ENCODE data around the gene GLB1L.

GLB1L gene

DNA sequence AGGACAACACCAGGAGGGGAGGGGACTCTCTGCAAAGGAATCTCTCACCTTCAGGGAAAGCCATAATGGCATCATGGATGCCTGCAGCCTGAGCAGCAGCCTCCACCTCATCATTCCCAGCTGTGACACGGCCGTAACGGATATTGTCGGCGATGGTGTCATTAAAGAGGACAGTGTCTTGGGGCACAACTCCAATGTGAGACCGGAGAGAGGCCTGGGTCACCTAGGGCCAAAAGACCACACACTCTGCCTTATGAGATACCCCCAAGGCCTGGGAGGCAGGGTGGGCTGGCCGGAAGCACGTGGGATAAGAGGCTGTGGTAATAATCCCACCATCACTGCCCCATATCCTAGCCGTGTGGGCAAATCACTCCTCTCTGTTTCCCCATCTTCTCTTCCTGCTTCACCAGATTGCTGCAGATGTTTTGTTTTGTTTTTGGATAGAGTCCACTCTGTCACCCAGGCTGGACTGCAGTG is 34.3 kb downstream of the GLB1L start:
- H3K4me3 ChIP-seq (ENCODE audit: insufficient read depth, low read length, poor library complexity, severe bottlenecking), result no peak overlapping the region
- H3K27ac ChIP-seq (ENCODE audit: low read depth, low read length), result no peak overlapping the region
- H3K9me2 ChIP-seq (replicated peaks; ENCODE audit: insufficient read depth, low read length), result no peaks in the 10 kb centered on the region
- H3K9ac ChIP-seq (ENCODE audit: low read length), result no peak overlapping the region
- no peaks in the 10 kb centered on the region for H3K27me3 ChIP-seq (ENCODE audit: low read length)
- TF ChIP-seq EZH2phosphoT487 (conservative IDR thresholded peaks at IDR 0.05; ENCODE audit: low read length) (no peak), CTCF (IDR thresholded peaks at IDR 0.05; ENCODE audit: insufficient read depth, low read length, poor library complexity, severe bottlenecking) (no peak)
- no peaks in the 10 kb centered on the region for H3F3A ChIP-seq (ENCODE audit: insufficient read depth)
- H3K79me2 ChIP-seq (ENCODE audit: insufficient read depth, low read length), result no peaks in the 10 kb centered on the region
- H4K20me1 ChIP-seq (ENCODE audit: low read depth, low read length), result no peaks in the 10 kb centered on the region
- H3K36me3 ChIP-seq (ENCODE audit: low read length), result no peaks in the 10 kb centered on the region
- no peak overlapping the region for H2AFZ ChIP-seq (ENCODE audit: low read depth, low read length, severe bottlenecking)
- H3K4me2 ChIP-seq (ENCODE audit: low read depth, low read length, poor library complexity, severe bottlenecking), result no peak overlapping the region
- H3K9me3 ChIP-seq (ENCODE audit: insufficient read depth, low read length), result no peaks in the 10 kb centered on the region

DNA sequence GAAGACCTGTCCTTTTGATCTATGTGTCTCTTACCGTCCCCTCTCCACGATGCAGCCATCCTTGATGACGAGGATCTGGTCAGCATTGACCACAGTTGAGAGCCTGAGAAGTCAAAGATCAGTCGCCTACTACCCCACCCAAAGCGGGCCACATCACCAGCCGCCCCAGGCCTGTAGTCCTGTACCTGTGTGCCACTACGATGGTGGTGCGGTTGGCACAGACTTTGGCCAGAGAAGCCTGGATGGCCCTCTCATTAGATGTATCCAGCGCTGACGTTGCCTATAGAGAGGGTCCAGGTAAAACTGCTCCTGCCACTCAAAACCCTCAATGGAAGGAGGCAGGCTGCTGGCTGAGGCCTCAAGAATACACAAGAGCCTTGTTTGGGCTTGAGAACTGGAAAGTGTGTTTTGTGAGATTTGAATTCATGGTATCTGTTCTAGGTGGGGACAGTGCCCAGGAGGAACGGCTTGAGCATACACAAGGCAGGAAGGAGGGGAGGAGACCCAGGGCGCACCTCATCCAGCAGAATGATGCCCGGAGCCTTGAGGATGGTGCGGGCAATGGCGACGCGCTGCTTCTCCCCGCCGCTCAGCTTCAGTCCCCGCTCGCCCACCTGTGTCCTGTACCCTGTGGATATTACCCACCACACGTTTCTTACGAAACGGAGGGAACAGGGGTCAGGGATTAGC is 34.9 kb downstream of the GLB1L start:
- H3K4me2 ChIP-seq (ENCODE audit: low read depth, low read length, poor library complexity, severe bottlenecking), result no peak overlapping the region
- no peaks in the 10 kb centered on the region for H3F3A ChIP-seq (ENCODE audit: insufficient read depth)
- H3K36me3 ChIP-seq (ENCODE audit: low read length), result no peaks in the 10 kb centered on the region
- no peak overlapping the region for H3K27ac ChIP-seq (ENCODE audit: low read depth, low read length)
- H3K9ac ChIP-seq (ENCODE audit: low read length), result no peak overlapping the region
- no peaks in the 10 kb centered on the region for H3K9me2 ChIP-seq (replicated peaks; ENCODE audit: insufficient read depth, low read length)
- no peaks in the 10 kb centered on the region for H3K9me3 ChIP-seq (ENCODE audit: insufficient read depth, low read length)
- H3K79me2 ChIP-seq (ENCODE audit: insufficient read depth, low read length), result no peaks in the 10 kb centered on the region
- no peak overlapping the region for H2AFZ ChIP-seq (ENCODE audit: low read depth, low read length, severe bottlenecking)
- H3K27me3 ChIP-seq (ENCODE audit: low read length), result no peaks in the 10 kb centered on the region
- TF ChIP-seq EZH2phosphoT487 (conservative IDR thresholded peaks at IDR 0.05; ENCODE audit: low read length) (no peak), CTCF (IDR thresholded peaks at IDR 0.05; ENCODE audit: insufficient read depth, low read length, poor library complexity, severe bottlenecking) (no peak)
- H4K20me1 ChIP-seq (ENCODE audit: low read depth, low read length), result no peaks in the 10 kb centered on the region
- no peak overlapping the region for H3K4me3 ChIP-seq (ENCODE audit: insufficient read depth, low read length, poor library complexity, severe bottlenecking)

GRCh38 chr2:219209236-219210195 is 35.7 kb downstream of the GLB1L start:
- no peaks in the 10 kb centered on the region for H3K79me2 ChIP-seq (ENCODE audit: insufficient read depth, low read length)
- H2AFZ ChIP-seq (ENCODE audit: low read depth, low read length, severe bottlenecking), result no peak overlapping the region
- H3K4me2 ChIP-seq (ENCODE audit: low read depth, low read length, poor library complexity, severe bottlenecking), result no peak overlapping the region
- H3K9ac ChIP-seq (ENCODE audit: low read length), result no peak overlapping the region
- H4K20me1 ChIP-seq (ENCODE audit: low read depth, low read length), result no peaks in the 10 kb centered on the region
- H3K9me2 ChIP-seq (replicated peaks; ENCODE audit: insufficient read depth, low read length), result no peaks in the 10 kb centered on the region
- H3K27ac ChIP-seq (ENCODE audit: low read depth, low read length), result no peak overlapping the region
- no peaks in the 10 kb centered on the region for H3F3A ChIP-seq (ENCODE audit: insufficient read depth)
- no peaks in the 10 kb centered on the region for H3K9me3 ChIP-seq (ENCODE audit: insufficient read depth, low read length)
- H3K27me3 ChIP-seq (ENCODE audit: low read length), result no peaks in the 10 kb centered on the region
- H3K4me3 ChIP-seq (ENCODE audit: insufficient read depth, low read length, poor library complexity, severe bottlenecking), result no peak overlapping the region
- TF ChIP-seq CTCF (IDR thresholded peaks at IDR 0.05; ENCODE audit: insufficient read depth, low read length, poor library complexity, severe bottlenecking) (no peak), EZH2phosphoT487 (conservative IDR thresholded peaks at IDR 0.05; ENCODE audit: low read length) (no peak)
- no peaks in the 10 kb centered on the region for H3K36me3 ChIP-seq (ENCODE audit: low read length)
